ENCODE measurements around the gene DOC2B.

Gene DOC2B

GRCh38 chr17:204427-205147, 23.1 kb upstream of the DOC2B start:
- Histone ChIP-seq H3K4me3 (ENCODE audit: low read depth, low read length) (no peak overlapping the region), H3K9me3 (ENCODE audit: control insufficient read depth, insufficient read depth, low read depth, low read length) (no peaks in the 10 kb centered on the region), H3K4me1 (ENCODE audit: control insufficient read depth, insufficient read depth, low read length) (no peaks in the 10 kb centered on the region), H3K36me3 (ENCODE audit: control insufficient read depth in 2 of 2, insufficient read depth in 1 of 2, low read length in 2 of 2) (no peaks in the 10 kb centered on the region), H3K27ac (ENCODE audit: extremely low read depth, low read depth, low read length) (no peak overlapping the region)
- peak; percentile 60; the same call in 1 of the 2 replicates for TF ChIP-seq EGR2 (tag by site-specific recombination; IDR thresholded peaks at IDR 0.05; ENCODE audit: low read depth)
- TF ChIP-seq, protein P1, sequence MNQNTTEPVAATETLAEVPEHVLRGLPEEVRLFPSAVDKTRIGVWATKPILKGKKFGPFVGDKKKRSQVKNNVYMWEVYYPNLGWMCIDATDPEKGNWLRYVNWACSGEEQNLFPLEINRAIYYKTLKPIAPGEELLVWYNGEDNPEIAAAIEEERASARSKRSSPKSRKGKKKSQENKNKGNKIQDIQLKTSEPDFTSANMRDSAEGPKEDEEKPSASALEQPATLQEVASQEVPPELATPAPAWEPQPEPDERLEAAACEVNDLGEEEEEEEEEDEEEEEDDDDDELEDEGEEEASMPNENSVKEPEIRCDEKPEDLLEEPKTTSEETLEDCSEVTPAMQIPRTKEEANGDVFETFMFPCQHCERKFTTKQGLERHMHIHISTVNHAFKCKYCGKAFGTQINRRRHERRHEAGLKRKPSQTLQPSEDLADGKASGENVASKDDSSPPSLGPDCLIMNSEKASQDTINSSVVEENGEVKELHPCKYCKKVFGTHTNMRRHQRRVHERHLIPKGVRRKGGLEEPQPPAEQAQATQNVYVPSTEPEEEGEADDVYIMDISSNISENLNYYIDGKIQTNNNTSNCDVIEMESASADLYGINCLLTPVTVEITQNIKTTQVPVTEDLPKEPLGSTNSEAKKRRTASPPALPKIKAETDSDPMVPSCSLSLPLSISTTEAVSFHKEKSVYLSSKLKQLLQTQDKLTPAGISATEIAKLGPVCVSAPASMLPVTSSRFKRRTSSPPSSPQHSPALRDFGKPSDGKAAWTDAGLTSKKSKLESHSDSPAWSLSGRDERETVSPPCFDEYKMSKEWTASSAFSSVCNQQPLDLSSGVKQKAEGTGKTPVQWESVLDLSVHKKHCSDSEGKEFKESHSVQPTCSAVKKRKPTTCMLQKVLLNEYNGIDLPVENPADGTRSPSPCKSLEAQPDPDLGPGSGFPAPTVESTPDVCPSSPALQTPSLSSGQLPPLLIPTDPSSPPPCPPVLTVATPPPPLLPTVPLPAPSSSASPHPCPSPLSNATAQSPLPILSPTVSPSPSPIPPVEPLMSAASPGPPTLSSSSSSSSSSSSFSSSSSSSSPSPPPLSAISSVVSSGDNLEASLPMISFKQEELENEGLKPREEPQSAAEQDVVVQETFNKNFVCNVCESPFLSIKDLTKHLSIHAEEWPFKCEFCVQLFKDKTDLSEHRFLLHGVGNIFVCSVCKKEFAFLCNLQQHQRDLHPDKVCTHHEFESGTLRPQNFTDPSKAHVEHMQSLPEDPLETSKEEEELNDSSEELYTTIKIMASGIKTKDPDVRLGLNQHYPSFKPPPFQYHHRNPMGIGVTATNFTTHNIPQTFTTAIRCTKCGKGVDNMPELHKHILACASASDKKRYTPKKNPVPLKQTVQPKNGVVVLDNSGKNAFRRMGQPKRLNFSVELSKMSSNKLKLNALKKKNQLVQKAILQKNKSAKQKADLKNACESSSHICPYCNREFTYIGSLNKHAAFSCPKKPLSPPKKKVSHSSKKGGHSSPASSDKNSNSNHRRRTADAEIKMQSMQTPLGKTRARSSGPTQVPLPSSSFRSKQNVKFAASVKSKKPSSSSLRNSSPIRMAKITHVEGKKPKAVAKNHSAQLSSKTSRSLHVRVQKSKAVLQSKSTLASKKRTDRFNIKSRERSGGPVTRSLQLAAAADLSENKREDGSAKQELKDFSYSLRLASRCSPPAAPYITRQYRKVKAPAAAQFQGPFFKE (tag by site-specific recombination; IDR thresholded peaks at IDR 0.05; ENCODE audit: borderline replicate concordance): no peak
- peak; percentile 37 for TF ChIP-seq ZFHX2 (tag by site-specific recombination; conservative IDR thresholded peaks at IDR 0.05)
- ChIA-PET CTCF (no interaction called here), POLR2A (interaction anchor here (0.7 kb wide), 1 partner anchor 18 kb away, joined by 3 read pairs; no protein-coding TSS in a partner anchor)

- H3K9me3 ChIP-seq (ENCODE audit: control insufficient read depth, insufficient read depth, low read depth, low read length): no peaks in the 10 kb centered on the region
- no peak overlapping the region for H3K4me3 ChIP-seq (ENCODE audit: low read depth, low read length)
- no peak overlapping the region for H3K27ac ChIP-seq (ENCODE audit: extremely low read depth, low read depth, low read length)
- CTCF ChIA-PET: no interaction called here
- no peaks in the 10 kb centered on the region for H3K36me3 ChIP-seq (ENCODE audit: control insufficient read depth in 2 of 2, insufficient read depth in 1 of 2, low read length in 2 of 2)
- no peaks in the 10 kb centered on the region for H3K4me1 ChIP-seq (ENCODE audit: control insufficient read depth, insufficient read depth, low read length)
- POLR2A ChIA-PET: no interaction called here
- TF ChIP-seq, protein P2, sequence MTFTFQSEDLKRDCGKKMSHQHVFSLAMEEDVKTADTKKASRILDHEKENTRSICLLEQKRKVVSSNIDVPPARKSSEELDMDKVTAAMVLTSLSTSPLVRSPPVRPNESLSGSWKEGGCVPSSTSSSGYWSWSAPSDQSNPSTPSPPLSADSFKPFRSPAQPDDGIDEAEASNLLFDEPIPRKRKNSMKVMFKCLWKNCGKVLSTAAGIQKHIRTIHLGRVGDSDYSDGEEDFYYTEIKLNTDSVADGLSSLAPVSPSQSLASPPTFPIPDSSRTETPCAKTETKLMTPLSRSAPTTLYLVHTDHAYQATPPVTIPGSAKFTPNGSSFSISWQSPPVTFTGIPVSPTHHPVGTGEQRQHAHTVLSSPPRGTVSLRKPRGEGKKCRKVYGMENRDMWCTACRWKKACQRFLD (tag by site-specific recombination; IDR thresholded peaks at IDR 0.05): no peak
- TF ChIP-seq MYNN (tag by site-specific recombination; IDR thresholded peaks at IDR 0.05; ENCODE audit: borderline replicate concordance) (no peak), ZFP41 (tag by site-specific recombination; IDR thresholded peaks at IDR 0.05; ENCODE audit: borderline replicate concordance) (no peak), ZNF544 (tag by site-specific recombination; IDR thresholded peaks at IDR 0.05) (no peak), ZNF140 (tag by site-specific recombination; IDR thresholded peaks at IDR 0.05) (no peak), TSHZ1 (tag by site-specific recombination; IDR thresholded peaks at IDR 0.05; ENCODE audit: borderline replicate concordance) (no peak), ZNF223 (tag by site-specific recombination; IDR thresholded peaks at IDR 0.05) (no peak), WT1 (tag by site-specific recombination; IDR thresholded peaks at IDR 0.05) (no peak), ZNF23 (tag by site-specific recombination; IDR thresholded peaks at IDR 0.05; ENCODE audit: borderline replicate concordance) (no peak), SCRT2 (tag by site-specific recombination; IDR thresholded peaks at IDR 0.05) (no peak), FEZF1 (tag by site-specific recombination; IDR thresholded peaks at IDR 0.05) (no peak), ZNF155 (tag by site-specific recombination; IDR thresholded peaks at IDR 0.05) (no peak), ZNF76 (tag by site-specific recombination; IDR thresholded peaks at IDR 0.05; ENCODE audit: borderline replicate concordance, low read depth) (no peak), ZNF184 (tag by site-specific recombination; IDR thresholded peaks at IDR 0.05) (no peak), ZNF645 (tag by site-specific recombination; IDR thresholded peaks at IDR 0.05) (no peak), ZNF843 (tag by site-specific recombination; IDR thresholded peaks at IDR 0.05) (no peak)
- TF ChIP-seq, protein P3, sequence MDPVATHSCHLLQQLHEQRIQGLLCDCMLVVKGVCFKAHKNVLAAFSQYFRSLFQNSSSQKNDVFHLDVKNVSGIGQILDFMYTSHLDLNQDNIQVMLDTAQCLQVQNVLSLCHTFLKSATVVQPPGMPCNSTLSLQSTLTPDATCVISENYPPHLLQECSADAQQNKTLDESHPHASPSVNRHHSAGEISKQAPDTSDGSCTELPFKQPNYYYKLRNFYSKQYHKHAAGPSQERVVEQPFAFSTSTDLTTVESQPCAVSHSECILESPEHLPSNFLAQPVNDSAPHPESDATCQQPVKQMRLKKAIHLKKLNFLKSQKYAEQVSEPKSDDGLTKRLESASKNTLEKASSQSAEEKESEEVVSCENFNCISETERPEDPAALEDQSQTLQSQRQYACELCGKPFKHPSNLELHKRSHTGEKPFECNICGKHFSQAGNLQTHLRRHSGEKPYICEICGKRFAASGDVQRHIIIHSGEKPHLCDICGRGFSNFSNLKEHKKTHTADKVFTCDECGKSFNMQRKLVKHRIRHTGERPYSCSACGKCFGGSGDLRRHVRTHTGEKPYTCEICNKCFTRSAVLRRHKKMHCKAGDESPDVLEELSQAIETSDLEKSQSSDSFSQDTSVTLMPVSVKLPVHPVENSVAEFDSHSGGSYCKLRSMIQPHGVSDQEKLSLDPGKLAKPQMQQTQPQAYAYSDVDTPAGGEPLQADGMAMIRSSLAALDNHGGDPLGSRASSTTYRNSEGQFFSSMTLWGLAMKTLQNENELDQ (tag by site-specific recombination; IDR thresholded peaks at IDR 0.05; ENCODE audit: low read depth): no peak
Observed at GRCh38 chr17:202501-202951, 21.1 kb upstream of the DOC2B start.

All from HEK293 (cell line).